KMS-11 (cell line): Measurements from ENCODE around the gene ZNF777.

ENCODE experiments used
- H2AFZ ChIP-seq: fragments of 200-600 bp; sonication (generic); 2 replicates; pipeline ENCODE4 v1.6.1; 2016; ENCODE audit warnings: antibody characterized with exemption, mixed run types, low read depth
- H3K27ac ChIP-seq: fragments of 200-600 bp; sonication (generic); 2 replicates; pipeline ENCODE4 v1.6.1; 2016; ENCODE audit warnings: mild to moderate bottlenecking, mixed run types
- H3K27me3 ChIP-seq: fragments of 200-600 bp; sonication (generic); 2 replicates; pipeline ENCODE4 v1.6.1; 2017; ENCODE audit warnings: mild to moderate bottlenecking, low read depth, mixed run types, moderate library complexity; ENCODE audit not compliant: insufficient read depth
- H3K36me3 ChIP-seq: fragments of 200-600 bp; sonication (generic); 2 replicates; pipeline ENCODE4 v1.6.1; 2017; ENCODE audit warnings: mild to moderate bottlenecking, mixed run types; ENCODE audit not compliant: insufficient read depth
- H3K4me1 ChIP-seq: fragments of 200-600 bp; sonication (generic); 2 replicates; pipeline ENCODE4 v1.6.1; 2016; ENCODE audit warnings: mild to moderate bottlenecking, low read depth, mixed run types; ENCODE audit not compliant: poor library complexity, severe bottlenecking
- H3K4me2 ChIP-seq: fragments of 200-600 bp; sonication (generic); 2 replicates; pipeline ENCODE4 v1.7.0; 2016; ENCODE audit warnings: mild to moderate bottlenecking, mixed run types
- H3K4me3 ChIP-seq: fragments of 200-600 bp; sonication (generic); IDR thresholded peaks from 2 replicates; pipeline ENCODE4 v1.6.1; 2017; ENCODE audit warnings: low read depth, low read length, mixed read lengths; ENCODE audit not compliant: insufficient read depth
- H3K79me2 ChIP-seq: fragments of 200-600 bp; sonication (generic); 2 replicates; pipeline ENCODE4 v1.6.1; 2016; ENCODE audit warnings: low read depth, mixed run types; ENCODE audit not compliant: insufficient read depth
- H3K9ac ChIP-seq: fragments of 200-600 bp; sonication (generic); 2 replicates; pipeline ENCODE4 v1.6.1; 2016; ENCODE audit warnings: mild to moderate bottlenecking, mixed run types
- H4K20me1 ChIP-seq: fragments of 200-600 bp; sonication (generic); 2 replicates; pipeline ENCODE4 v1.6.1; 2016; ENCODE audit warnings: mild to moderate bottlenecking, mixed run types; ENCODE audit not compliant: insufficient read depth
- TF ChIP-seq, protein P1 (sequence below): fragments of 200-600 bp; sonication (generic); conservative IDR thresholded peaks from 2 replicates; pipeline ENCODE4 v1.6.1; 2017; ENCODE audit warnings: low read depth, mild to moderate bottlenecking, antibody characterized with exemption, low read length, moderate library complexity, mixed read lengths

Gene ZNF777

DNA sequence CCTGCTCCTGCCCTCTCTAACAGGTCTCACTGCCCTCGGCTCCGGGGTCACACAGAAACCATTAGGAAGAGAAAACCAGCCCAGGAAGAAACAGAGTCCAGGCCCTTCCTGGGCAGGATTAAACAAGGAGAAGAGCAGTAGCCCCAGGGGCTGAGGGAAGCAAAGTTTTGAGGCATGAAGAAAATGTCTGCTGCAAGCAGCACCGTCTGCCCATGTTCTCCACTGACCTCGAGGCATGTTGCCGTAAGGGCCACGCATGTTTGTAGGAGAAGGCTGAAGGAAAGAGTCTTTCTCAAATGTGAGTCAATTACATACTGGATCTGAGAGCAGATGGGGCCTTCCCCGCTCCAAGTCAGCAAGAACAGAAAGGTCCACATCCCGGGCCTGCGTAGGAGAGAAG is 32.5 kb upstream of the ZNF777 start:
- H3K4me2 ChIP-seq: no peak overlapping the region
- peaks cover 22% of the 10 kb centered on the region for H3K4me1 ChIP-seq
- H3K9ac ChIP-seq: no peak overlapping the region
- H3K79me2 ChIP-seq: peaks cover 22% of the 10 kb centered on the region
- no peak overlapping the region for H3K27ac ChIP-seq
- no peak overlapping the region for H3K4me3 ChIP-seq
- H3K27me3 ChIP-seq: no peaks in the 10 kb centered on the region
- TF ChIP-seq, protein P1, sequence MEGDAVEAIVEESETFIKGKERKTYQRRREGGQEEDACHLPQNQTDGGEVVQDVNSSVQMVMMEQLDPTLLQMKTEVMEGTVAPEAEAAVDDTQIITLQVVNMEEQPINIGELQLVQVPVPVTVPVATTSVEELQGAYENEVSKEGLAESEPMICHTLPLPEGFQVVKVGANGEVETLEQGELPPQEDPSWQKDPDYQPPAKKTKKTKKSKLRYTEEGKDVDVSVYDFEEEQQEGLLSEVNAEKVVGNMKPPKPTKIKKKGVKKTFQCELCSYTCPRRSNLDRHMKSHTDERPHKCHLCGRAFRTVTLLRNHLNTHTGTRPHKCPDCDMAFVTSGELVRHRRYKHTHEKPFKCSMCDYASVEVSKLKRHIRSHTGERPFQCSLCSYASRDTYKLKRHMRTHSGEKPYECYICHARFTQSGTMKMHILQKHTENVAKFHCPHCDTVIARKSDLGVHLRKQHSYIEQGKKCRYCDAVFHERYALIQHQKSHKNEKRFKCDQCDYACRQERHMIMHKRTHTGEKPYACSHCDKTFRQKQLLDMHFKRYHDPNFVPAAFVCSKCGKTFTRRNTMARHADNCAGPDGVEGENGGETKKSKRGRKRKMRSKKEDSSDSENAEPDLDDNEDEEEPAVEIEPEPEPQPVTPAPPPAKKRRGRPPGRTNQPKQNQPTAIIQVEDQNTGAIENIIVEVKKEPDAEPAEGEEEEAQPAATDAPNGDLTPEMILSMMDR: no peak
- no peaks in the 10 kb centered on the region for H4K20me1 ChIP-seq
- H2AFZ ChIP-seq: no peak overlapping the region
- no peaks in the 10 kb centered on the region; the same call in 1 of the 2 replicates for H3K36me3 ChIP-seq

DNA sequence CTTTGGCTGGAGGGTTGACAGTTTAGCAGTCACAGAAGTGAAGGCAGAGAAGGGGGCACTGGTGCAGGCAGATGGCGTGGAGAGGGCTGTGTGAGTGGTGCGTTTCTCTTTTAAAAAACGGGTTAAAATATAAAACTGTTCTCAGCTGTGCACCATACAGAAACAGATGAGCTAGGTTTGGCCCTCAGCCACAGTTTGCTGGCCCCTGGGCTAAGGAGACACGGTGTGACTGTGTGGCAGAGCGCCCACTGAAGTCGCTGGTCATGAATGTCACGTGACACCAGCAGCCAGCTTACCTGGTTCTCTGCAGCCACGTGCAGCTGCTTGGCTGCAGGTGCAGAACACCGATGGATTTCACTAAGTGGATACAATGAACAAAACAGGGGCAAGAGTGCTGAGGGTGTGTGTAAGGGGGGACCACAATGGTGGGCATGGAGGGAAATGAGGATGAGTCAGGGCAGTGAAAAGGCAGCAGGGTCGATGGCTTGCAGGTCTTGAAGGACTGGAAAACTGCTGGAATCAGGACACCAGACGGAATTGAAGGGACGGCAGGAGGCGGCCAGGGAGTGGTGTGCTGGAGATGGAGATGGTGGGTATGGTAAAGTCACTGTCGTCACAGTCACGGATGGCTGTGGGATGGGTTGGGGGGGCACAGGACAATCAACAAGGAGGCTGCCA is 29.4 kb upstream of the ZNF777 start:
- Histone ChIP-seq H3K36me3 (no peaks in the 10 kb centered on the region; the same call in 1 of the 2 replicates), H3K4me2 (no peak overlapping the region), H3K79me2 (peaks cover 4% of the 10 kb centered on the region), H3K9ac (no peak overlapping the region), H4K20me1 (no peaks in the 10 kb centered on the region), H3K27ac (no peak overlapping the region), H3K4me3 (no peak overlapping the region), H3K27me3 (no peaks in the 10 kb centered on the region), H2AFZ (no peak overlapping the region), H3K4me1 (peaks cover 7% of the 10 kb centered on the region)
- TF ChIP-seq, protein P1: no peak

DNA sequence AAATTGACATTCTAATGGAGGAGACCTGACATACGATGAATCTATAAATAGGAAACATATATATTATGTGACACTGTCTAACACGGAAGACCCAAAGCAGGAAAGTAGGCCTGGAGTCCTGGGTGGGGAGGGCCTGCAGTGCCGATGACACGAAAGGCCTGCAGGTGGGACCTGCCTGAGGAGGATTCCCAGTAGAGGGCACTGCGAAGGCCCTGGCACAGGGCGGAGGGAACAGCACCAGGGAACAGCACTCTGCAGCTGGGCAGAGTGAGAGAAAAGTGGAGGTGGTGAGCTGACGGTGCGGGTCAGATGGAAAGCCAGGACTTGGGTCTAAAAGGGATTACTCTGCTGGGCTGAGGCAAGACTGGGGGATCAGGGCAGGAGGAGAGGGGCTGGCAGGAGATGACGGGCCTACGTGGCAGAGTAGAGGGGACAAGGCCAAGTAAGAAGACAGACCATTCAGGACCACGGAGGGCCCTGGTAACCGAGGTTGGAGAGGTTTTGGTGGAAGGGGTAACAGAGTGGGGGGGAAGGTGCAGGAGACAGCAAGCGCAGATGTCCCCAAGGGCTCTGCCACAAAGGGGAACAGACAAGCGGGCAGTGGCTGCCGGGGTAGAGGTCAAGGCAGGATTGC is 28.6 kb upstream of the ZNF777 start:
- Histone ChIP-seq H3K27ac (no peak overlapping the region), H3K27me3 (no peaks in the 10 kb centered on the region), H3K4me3 (no peak overlapping the region), H2AFZ (no peak overlapping the region), H3K4me2 (no peak overlapping the region), H3K79me2 (no peaks in the 10 kb centered on the region), H3K9ac (no peak overlapping the region), H4K20me1 (no peaks in the 10 kb centered on the region), H3K4me1 (no peaks in the 10 kb centered on the region), H3K36me3 (no peaks in the 10 kb centered on the region; the same call in none of the 2 replicates)
- TF ChIP-seq, protein P1: no peak; the same call in 1 of the 2 replicates

DNA sequence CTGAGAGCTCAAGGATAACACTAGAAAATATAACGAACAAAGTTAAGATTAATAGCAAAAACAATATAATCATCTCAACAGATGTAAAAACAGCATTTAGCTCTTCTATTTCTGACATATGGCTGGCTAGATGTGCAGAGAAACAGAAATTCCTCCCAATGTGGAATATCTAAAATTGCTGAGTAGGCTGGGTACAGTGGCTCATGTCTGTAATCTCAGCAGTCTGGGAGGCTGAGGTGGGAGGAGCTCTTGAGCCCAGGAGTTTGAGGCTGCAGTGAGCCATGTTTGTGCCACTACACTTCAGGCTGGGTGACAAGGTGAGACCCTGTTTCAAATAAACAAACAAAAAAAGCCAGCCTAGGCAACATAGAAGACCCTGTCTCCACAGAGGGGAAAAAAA is 18.7 kb upstream of the ZNF777 start:
- H2AFZ ChIP-seq: no peak overlapping the region
- H3K79me2 ChIP-seq: no peaks in the 10 kb centered on the region
- peaks cover 7% of the 10 kb centered on the region for H3K4me1 ChIP-seq
- H3K9ac ChIP-seq: no peak overlapping the region
- TF ChIP-seq, protein P1: no peak
- no peak overlapping the region for H3K4me3 ChIP-seq
- no peak overlapping the region for H3K4me2 ChIP-seq
- H3K27me3 ChIP-seq: no peaks in the 10 kb centered on the region
- H3K27ac ChIP-seq: no peak overlapping the region
- no peaks in the 10 kb centered on the region for H4K20me1 ChIP-seq
- peaks cover 9% of the 10 kb centered on the region for H3K36me3 ChIP-seq
